ENCODE data around the gene MAEA.

DNA sequence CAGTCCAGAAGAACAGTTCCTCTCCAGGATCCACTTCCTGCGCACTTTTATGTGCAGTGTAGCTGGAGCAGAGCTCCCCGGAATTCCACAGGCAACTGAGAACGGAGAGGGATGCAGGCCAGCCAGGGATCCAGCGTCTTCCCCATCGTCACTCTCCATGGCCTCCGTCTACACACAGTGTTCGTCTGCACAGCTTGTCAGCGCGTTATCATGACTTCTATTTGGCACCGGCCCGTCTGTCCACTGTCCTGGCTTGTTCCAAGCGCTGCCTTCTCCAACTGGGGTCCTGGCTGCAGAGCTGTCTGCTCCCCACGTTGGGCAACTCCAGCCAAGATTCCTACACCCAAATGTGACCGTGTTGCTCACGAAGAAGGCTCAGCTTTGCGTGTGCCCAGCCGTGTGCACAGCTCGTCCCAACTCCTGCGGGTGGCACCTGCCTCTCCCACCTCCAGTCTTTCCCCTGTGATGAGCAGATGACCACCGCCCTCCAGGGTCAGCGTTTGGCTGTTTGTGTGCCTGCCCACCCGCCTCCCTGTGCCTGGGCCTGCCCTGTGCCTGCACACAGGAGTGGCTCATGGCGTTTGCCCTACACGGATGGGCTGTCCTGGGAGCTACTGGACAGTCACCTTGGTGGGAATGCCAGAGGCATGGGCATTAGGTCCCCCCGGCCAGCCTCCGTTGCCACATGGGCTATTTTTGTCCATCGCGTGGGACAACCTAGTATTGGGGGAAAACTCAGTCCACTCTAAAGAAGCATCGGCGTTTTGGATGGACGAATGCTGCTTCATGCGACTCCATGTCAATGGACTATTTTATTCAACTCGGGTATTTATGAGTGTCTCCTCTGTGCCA is 38.5 kb upstream of the MAEA start:
- TF ChIP-seq, protein P1, sequence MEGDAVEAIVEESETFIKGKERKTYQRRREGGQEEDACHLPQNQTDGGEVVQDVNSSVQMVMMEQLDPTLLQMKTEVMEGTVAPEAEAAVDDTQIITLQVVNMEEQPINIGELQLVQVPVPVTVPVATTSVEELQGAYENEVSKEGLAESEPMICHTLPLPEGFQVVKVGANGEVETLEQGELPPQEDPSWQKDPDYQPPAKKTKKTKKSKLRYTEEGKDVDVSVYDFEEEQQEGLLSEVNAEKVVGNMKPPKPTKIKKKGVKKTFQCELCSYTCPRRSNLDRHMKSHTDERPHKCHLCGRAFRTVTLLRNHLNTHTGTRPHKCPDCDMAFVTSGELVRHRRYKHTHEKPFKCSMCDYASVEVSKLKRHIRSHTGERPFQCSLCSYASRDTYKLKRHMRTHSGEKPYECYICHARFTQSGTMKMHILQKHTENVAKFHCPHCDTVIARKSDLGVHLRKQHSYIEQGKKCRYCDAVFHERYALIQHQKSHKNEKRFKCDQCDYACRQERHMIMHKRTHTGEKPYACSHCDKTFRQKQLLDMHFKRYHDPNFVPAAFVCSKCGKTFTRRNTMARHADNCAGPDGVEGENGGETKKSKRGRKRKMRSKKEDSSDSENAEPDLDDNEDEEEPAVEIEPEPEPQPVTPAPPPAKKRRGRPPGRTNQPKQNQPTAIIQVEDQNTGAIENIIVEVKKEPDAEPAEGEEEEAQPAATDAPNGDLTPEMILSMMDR (IDR thresholded peaks at IDR 0.05) = no peak
- TF ChIP-seq POLR2A (IDR thresholded peaks at IDR 0.05) = no peak

Measured in tibial nerve (tissue), 3 donors.